GM18502 (cell line): ENCODE measurements around the gene ENTPD1.

Experiments used
- ATAC-seq: cut with Tn5 transposase; IDR thresholded peaks from one replicate; pipeline ENCODE4 v1.9.1; 2021; ENCODE audit warnings: mild to moderate bottlenecking; ENCODE audit not compliant: unreplicated experiment, poor library complexity

ENTPD1 gene

GRCh38 chr10:95819620-95820329 is 63.8 kb downstream of the ENTPD1 start:
- ATAC-seq: peak; percentile 43

GRCh38 chr10:95820363-95820762 is 64.4 kb downstream of the ENTPD1 start:
- ATAC-seq: peak; percentile 56

- ATAC-seq: no peak
Measured at GRCh38 chr10:95821720-95822119, 65.8 kb downstream of the ENTPD1 start.

- ATAC-seq: no peak
Measured at GRCh38 chr10:95830044-95830443, 74.1 kb downstream of the ENTPD1 start.

GRCh38 chr10:95831076-95831475 is 75.1 kb downstream of the ENTPD1 start:
- ATAC-seq: no peak

GRCh38 chr10:95831515-95831914 is 75.6 kb downstream of the ENTPD1 start:
- ATAC-seq: no peak

- ATAC-seq: peak; percentile 84
Measured at GRCh38 chr10:95832216-95833041, 76.5 kb downstream of the ENTPD1 start.

- ATAC-seq: no peak
Measured at GRCh38 chr10:95833042-95833610, 77.2 kb downstream of the ENTPD1 start.

- no peak for ATAC-seq
Measured at GRCh38 chr10:95834406-95834805, 78.4 kb downstream of the ENTPD1 start.

- ATAC-seq: no peak
Measured at GRCh38 chr10:95835149-95835860, 79.3 kb downstream of the ENTPD1 start.

- no peak for ATAC-seq
Measured at GRCh38 chr10:95835911-95836310, 79.9 kb downstream of the ENTPD1 start.

- no peak for ATAC-seq
Measured at GRCh38 chr10:95836610-95837355, 80.8 kb downstream of the ENTPD1 start.

GRCh38 chr10:95837356-95837776 is 81.4 kb downstream of the ENTPD1 start:
- ATAC-seq: peak; percentile 25

GRCh38 chr10:95837783-95838182 is 81.8 kb downstream of the ENTPD1 start:
- peak; percentile 51 for ATAC-seq

GRCh38 chr10:95840121-95840520 is 84.2 kb downstream of the ENTPD1 start:
- ATAC-seq: no peak

GRCh38 chr10:95840681-95841080 is 84.7 kb downstream of the ENTPD1 start:
- no peak for ATAC-seq

GRCh38 chr10:95841661-95842498 is 85.9 kb downstream of the ENTPD1 start:
- peak; percentile 47 for ATAC-seq

- ATAC-seq: no peak
Measured at GRCh38 chr10:95845411-95845810, 89.4 kb downstream of the ENTPD1 start.

GRCh38 chr10:95847007-95847406 is 91.0 kb downstream of the ENTPD1 start:
- no peak for ATAC-seq
